SJSA1 (cell line): Measurements from ENCODE around the gene ZNF789. TPM values are rescaled to one million over a fixed set of nuclear protein-coding genes. Genes with fewer than 3 reads are reported as not detected.

Source experiments
- DNase-seq, 2 experiments: peaks; one replicate each; pipeline ENCODE4 v3.0.0-alpha.2; 2015 to 2020; ENCODE audit warnings: low spot score in 2 of 2, low read depth in 1 of 2
- H3K27ac ChIP-seq: fragments of 250-450 bp; sonication (Bioruptor Pico); 2 replicates; pipeline ENCODE4 v1.5.1; 2020; ENCODE audit warnings: mild to moderate bottlenecking, moderate library complexity
- H3K27me3 ChIP-seq: fragments of 250-450 bp; sonication (Bioruptor Pico); replicated peaks from 2 replicates; pipeline ENCODE4 v1.5.1; 2020; ENCODE audit warnings: mild to moderate bottlenecking, moderate library complexity
- H3K36me3 ChIP-seq: fragments of 250-450 bp; sonication (Bioruptor Pico); 2 replicates; pipeline ENCODE4 v1.5.1; 2020; ENCODE audit warnings: mild to moderate bottlenecking
- H3K4me1 ChIP-seq: fragments of 250-450 bp; sonication (Bioruptor Pico); replicated peaks from 2 replicates; pipeline ENCODE4 v1.6.1; 2021; ENCODE audit warnings: mild to moderate bottlenecking
- H3K4me3 ChIP-seq: fragments of 250-450 bp; sonication (Bioruptor Pico); 2 replicates; pipeline ENCODE4 v1.5.1; 2020; ENCODE audit warnings: mild to moderate bottlenecking
- H3K9me3 ChIP-seq: fragments of 250-450 bp; sonication (Bioruptor Pico); replicated peaks from 2 replicates; pipeline ENCODE4 v1.5.1; 2020; ENCODE audit warnings: mild to moderate bottlenecking
- total RNA-seq: library from RNA; depleted of rRNA; stranded (reverse); fragments of >200 nt; shearing (Covaris generic); gene quantifications from 2 replicates; pipeline ENCODE4 v1.2.3, GENCODE V29; 2014

Gene ZNF789
- total RNA-seq, 1 experiment from 2014 or later: 11.4 TPM

DNA sequence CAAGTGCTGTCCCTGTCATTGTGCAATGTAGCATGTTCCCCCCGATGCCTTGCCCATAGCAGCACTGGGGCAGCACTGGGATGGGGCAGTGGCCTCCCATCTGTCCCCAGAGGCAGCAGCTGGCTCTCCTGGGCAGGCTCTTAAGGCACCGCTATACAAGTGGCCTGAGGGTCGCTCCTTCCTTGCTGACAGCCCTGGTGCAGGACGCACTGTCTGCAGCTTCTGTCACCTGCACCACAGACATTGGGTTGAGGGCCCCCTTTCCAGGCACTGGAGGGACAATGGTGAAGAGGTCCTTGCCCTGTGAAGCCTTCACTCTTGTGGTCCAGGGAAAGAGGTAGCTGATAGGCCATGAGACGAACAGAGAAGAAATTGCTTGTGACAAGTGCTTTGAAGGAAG, 23.4 kb upstream of the ZNF789 start:
- no peaks in the 10 kb centered on the region for H3K27me3 ChIP-seq
- DNase-seq: no peak
- no peaks in the 10 kb centered on the region for H3K9me3 ChIP-seq
- H3K36me3 ChIP-seq: peaks cover 92% of the 10 kb centered on the region
- no peak overlapping the region for H3K4me3 ChIP-seq
- H3K4me1 ChIP-seq: no peaks in the 10 kb centered on the region
- no peak overlapping the region for H3K27ac ChIP-seq

DNA sequence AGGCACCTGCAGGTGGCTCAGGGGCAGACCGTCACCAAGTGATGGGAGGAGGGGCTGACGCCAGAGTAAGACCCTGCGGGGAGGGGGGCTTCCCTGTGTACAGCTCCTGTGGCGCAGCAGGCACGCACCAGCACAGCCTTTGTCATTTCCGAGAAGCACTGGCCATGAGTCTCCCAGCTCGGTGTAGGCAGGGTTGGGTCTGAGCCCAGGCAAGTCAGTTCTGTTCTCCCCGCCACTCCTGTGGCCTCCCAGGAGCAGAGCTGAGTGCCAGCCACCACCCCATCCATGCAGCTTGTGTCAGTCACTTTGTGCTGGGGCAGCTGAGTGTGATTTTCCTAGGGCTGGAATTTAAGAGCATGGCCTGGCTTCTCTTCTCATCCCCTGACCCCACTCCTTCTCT, 20.8 kb upstream of the ZNF789 start:
- peaks cover 97% of the 10 kb centered on the region for H3K36me3 ChIP-seq

DNA sequence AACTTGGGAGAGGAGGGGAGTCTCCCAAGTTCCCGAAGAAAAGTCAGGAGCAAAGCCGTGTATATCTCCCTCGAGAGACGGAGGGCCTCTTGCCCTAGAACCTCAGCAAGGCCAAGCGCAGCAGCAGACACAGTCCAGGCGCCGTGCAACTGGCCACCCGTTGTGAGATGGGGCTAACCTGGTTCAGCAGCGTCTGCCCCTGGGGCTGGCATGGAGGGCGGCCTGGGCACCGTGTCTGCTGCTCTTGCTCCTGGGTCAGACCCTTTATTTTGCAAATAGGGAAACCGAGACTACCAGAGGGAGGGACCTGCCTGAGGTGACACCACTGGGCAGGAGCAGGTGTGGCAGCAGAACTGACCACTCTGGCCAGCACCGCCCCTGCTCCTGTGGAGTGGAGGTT, 20.1 kb upstream of the ZNF789 start:
- no peak overlapping the region for H3K4me3 ChIP-seq
- no peak for DNase-seq
- H3K27me3 ChIP-seq: no peaks in the 10 kb centered on the region
- H3K36me3 ChIP-seq: peaks cover 100% of the 10 kb centered on the region
- H3K27ac ChIP-seq: no peak overlapping the region
- H3K9me3 ChIP-seq: no peaks in the 10 kb centered on the region; the same call in 1 of the 2 replicates
- no peaks in the 10 kb centered on the region for H3K4me1 ChIP-seq

More for the DNA sequence above, 20.8 kb upstream of the ZNF789 start:
- DNase-seq: no peak
- Histone ChIP-seq H3K4me1 (no peaks in the 10 kb centered on the region), H3K27me3 (no peaks in the 10 kb centered on the region), H3K4me3 (no peak overlapping the region), H3K27ac (no peak overlapping the region), H3K9me3 (no peaks in the 10 kb centered on the region; the same call in 1 of the 2 replicates)

DNA sequence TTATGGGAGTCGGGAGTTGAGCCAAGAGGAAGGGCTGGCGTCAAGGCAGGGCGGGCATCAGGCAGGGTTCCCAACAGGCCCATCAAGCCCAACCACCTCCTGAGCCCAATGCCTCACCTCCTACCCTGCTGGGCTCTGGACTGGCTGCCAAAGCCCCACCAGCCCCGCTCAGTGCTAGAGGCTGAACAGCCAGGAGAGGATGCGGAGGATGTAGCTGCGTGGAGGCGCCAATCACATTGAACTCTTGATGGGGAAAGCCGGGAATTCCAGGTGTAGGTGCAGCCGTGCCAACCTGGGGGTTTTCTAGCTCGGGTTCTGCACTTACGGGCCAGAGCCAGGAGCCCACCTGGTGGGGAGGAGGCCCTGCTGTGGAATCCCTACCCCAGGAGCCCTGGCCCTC, 19.6 kb upstream of the ZNF789 start:
- H3K4me3 ChIP-seq: no peak overlapping the region

DNA sequence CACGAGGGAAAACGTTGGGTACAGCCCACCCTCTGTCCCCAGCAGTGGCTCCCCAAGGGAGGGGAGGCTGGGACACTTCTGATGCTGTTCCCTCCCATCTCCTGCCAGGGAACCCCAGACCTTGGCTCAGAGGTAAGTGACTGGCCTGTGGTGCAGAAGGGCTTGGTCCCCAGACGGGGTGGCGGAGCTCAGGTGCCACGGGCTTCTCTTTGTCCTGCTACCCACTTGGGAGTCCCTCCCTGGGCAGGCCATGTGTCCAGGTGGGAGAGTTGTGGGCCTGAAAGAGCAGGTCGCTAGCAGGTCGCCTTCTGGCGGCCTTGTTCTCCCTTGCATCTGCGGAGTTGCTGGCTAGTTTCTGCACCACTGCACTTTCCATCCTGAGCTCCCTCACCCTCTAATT, 16.8 kb upstream of the ZNF789 start:
- H3K4me3 ChIP-seq: no peak overlapping the region
- no peaks in the 10 kb centered on the region for H3K27me3 ChIP-seq
- H3K36me3 ChIP-seq: peaks cover 100% of the 10 kb centered on the region
- no peak overlapping the region for H3K27ac ChIP-seq
- H3K4me1 ChIP-seq: no peaks in the 10 kb centered on the region
- no peak for DNase-seq
- no peaks in the 10 kb centered on the region; the same call in 1 of the 2 replicates for H3K9me3 ChIP-seq

More for the DNA sequence above, 19.6 kb upstream of the ZNF789 start:
- no peaks in the 10 kb centered on the region for H3K4me1 ChIP-seq
- no peak overlapping the region for H3K27ac ChIP-seq
- no peaks in the 10 kb centered on the region; the same call in 1 of the 2 replicates for H3K9me3 ChIP-seq
- no peaks in the 10 kb centered on the region for H3K27me3 ChIP-seq
- H3K36me3 ChIP-seq: peaks cover 100% of the 10 kb centered on the region
- no peak for DNase-seq

DNA sequence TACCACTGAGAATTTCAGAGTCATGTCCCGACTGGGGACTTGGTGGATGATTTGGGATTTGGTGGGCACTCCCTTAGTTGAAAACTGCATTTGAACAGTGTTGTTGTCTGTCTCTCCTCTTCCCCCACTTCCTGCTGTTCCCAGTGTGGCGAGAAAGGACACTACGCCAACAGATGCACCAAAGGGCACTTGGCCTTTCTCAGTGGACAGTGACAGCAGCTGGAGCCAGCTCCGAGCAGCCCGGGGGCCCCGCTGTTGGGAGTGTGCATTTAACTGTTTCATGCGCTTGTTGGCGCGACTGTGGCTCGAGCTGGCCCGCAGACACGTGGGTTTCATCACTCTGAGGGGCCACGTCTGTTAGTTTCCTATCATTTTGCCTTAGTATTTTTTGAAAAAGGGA, 16.4 kb upstream of the ZNF789 start:
- no peak overlapping the region for H3K4me3 ChIP-seq
- H3K27me3 ChIP-seq: no peaks in the 10 kb centered on the region
- H3K36me3 ChIP-seq: peaks cover 100% of the 10 kb centered on the region
- H3K4me1 ChIP-seq: no peaks in the 10 kb centered on the region
- no peaks in the 10 kb centered on the region; the same call in 1 of the 2 replicates for H3K9me3 ChIP-seq
- H3K27ac ChIP-seq: no peak overlapping the region
- no peak for DNase-seq

DNA sequence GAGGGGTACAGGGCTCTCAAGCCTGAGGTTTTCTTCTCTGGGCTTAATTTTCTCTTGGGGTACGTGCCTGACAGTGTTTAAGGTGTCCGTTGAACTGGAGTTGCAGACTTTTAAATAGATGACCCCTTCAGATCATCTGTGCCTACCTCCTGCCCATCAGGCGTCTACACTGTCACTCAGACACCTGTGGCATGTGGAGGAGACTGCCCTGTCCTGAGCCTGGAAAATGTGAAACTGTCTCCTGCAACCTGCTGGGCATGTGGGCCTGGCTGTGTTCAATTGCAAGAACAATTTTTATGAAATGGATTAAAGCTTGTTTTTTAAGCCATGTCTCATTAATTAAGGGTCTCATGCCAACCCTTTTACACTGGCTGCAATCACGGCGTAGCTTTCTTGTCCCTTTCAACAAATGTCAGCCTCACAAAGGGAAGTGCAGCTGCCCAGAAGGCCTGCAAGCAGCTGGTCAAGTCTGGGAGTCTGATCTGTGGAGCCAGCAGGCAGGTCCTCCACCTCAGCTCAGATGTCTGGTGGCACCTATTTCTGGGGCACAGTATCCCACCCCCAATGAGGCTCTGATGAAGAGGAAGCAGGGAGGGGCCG, 15.5 kb upstream of the ZNF789 start:
- Histone ChIP-seq H3K27me3 (no peaks in the 10 kb centered on the region), H3K9me3 (no peaks in the 10 kb centered on the region; the same call in 1 of the 2 replicates), H3K4me3 (no peak overlapping the region), H3K27ac (no peak overlapping the region), H3K36me3 (peaks cover 98% of the 10 kb centered on the region), H3K4me1 (no peaks in the 10 kb centered on the region)
- no peak for DNase-seq

DNA sequence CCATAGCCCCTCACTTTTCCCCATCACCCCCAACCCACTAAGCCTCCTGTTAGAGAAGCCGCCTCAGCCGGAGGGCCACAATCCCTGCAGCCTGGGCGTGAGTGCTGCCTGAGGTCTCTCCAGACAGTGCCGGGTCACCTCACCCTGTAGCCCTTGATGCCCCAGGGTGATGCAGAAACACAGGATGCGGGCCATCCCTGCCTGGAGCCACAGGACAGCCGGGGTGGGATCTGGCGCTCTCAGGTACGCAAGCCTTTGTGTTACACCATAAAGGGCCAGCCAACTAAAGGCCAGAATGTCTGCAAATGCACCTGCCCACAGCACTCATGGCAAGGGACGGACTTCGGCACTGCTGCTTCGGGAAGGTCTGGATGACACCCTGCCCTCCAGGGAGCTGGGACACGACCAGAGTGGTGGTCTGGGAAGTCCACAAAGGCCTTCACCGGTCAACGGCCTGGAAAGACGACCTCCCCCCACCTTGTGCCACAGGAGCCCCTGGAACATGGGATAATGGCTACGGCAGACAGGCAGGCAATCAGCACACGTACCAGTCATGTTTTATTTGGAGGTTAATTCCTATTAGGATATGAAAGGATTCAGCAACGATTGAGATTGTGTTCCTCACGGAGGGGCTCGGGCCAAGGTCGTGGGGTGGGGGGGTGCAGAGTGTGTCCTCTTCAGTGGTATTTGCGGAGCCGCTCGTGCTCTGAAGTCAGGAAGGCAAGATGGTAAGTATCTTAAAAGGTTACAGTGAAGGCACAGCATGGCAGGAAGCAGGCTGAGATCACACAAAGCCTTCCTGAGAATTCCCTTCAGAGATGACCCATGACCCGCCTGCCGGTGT, 14.8 kb upstream of the ZNF789 start:
- no peaks in the 10 kb centered on the region; the same call in 1 of the 2 replicates for H3K9me3 ChIP-seq
- no peak overlapping the region for H3K27ac ChIP-seq
- H3K36me3 ChIP-seq: peaks cover 97% of the 10 kb centered on the region
- DNase-seq: no peak
- H3K4me1 ChIP-seq: no peaks in the 10 kb centered on the region
- H3K27me3 ChIP-seq: no peaks in the 10 kb centered on the region
- no peak overlapping the region for H3K4me3 ChIP-seq

DNA sequence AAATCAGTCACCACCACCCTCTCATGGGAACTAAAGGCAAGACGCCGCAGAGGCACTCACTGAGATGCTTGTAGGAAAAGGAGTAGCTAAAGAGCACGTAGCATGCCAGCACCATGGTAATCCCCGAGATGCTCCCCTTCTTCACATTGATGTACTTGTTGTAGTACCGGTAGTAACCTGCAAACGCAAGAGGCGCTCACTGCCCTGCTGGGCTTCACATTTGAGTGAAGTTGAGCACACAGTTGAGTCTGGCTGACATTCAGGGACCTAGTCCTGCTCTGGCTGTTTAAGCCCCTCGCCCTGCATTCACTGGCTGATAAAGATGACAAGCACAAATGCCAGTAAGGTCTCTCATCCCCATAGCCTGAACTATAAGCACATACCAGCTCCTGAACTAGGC, 13.6 kb upstream of the ZNF789 start:
- DNase-seq: no peak
- Histone ChIP-seq H3K9me3 (no peaks in the 10 kb centered on the region; the same call in 1 of the 2 replicates), H3K4me1 (no peaks in the 10 kb centered on the region), H3K4me3 (no peak overlapping the region), H3K27me3 (no peaks in the 10 kb centered on the region), H3K36me3 (peaks cover 96% of the 10 kb centered on the region), H3K27ac (no peak overlapping the region)

DNA sequence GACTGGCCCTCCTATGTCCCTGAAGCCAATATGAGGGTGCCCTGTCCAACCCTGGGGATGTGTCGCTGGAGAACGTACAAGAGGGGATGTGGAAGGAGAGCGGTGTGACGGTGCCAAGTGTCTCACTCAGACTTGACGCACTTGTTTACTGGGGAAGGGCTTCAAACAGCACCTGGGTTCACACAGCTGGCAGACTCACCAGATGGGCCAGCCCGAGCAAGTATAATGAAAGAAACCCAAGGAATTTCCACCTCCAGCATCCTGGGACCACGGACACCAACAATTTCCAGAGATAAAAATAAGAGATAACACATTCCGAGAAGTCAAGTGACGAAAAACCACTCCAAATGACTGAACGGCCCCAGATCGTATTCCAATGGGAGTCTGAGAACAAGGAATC, 12.0 kb upstream of the ZNF789 start:
- H3K9me3 ChIP-seq: no peaks in the 10 kb centered on the region
- DNase-seq: no peak
- no peak overlapping the region for H3K4me3 ChIP-seq
- peaks cover 92% of the 10 kb centered on the region for H3K36me3 ChIP-seq
- H3K4me1 ChIP-seq: peaks cover 8% of the 10 kb centered on the region
- H3K27ac ChIP-seq: no peak overlapping the region
- no peaks in the 10 kb centered on the region for H3K27me3 ChIP-seq

DNA sequence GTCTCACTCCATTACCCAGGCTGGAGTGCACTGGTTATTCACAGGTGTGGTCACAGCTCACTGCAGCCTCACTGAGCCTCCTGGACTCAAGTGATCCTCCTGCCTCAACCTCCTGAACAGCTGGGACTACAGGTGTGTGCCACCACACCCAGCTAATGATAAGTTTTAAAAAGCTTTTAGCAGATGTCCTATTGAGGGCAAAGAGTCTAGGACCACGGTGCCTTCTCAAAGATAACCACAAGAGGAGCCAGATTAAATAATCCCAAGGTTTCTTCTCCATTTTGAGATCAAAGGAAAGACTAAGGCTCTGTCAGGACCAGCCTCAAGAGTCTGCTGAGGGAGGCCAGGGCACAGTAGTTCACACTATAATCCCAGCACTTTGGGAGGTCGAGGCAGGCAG, 11.5 kb upstream of the ZNF789 start:
- Histone ChIP-seq H3K4me3 (no peak overlapping the region), H3K27ac (no peak overlapping the region), H3K27me3 (no peaks in the 10 kb centered on the region), H3K36me3 (peaks cover 87% of the 10 kb centered on the region), H3K9me3 (no peaks in the 10 kb centered on the region), H3K4me1 (peaks cover 10% of the 10 kb centered on the region)
- DNase-seq: no peak

DNA sequence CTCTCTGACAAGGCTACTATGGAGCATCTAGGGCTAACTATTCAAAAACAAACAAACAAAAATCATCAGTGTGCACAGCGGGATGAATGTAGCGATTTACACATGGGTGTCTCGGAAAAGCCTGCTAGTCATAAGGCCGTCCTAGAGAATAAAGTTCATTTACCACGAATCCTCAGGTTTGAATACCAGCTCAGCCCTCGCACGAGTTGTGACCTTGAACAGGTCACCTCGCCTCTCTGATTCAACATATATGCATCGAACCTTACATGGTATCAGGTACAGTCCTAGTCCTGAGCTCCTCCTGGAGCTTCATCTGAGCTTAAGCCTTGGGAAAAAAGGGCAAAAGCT, 7.3 kb upstream of the ZNF789 start:
- Histone ChIP-seq H3K27me3 (no peaks in the 10 kb centered on the region), H3K4me3 (peak overlapping the region; percentile 70), H3K4me1 (peaks cover 12% of the 10 kb centered on the region), H3K36me3 (peaks cover 45% of the 10 kb centered on the region), H3K27ac (peak overlapping the region; percentile 43), H3K9me3 (no peaks in the 10 kb centered on the region)
- DNase-seq: no peak

DNA sequence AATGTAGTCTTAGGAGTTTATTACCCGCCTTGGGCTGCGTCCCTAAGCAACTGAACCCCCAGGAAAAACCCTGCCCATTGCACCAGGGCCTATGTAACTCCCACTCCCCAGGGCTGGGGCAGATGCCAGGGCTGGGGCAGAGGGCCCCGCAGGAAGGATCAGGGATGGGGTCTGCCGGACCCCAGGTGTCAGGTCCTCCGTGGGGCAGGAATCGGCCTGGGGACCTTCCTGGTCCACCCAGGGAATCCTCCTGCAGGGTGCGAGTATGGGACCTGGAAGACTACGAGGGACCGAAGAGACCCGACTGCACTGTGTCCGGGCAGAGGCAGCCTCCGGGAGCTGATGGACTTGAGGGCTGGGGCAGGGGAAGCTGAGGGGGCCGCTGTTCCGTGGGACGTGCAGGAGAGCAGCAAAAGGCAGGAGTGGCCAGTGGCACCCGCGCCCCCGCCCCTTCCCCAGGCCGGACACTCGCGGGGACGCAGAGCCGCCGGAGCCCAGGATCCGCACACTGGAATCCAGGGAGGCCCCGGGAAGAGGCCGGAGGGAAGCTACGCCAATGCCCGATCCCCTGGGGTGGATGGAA, 4.3 kb upstream of the ZNF789 start:
- no peaks in the 10 kb centered on the region for H3K27me3 ChIP-seq
- H3K27ac ChIP-seq: no peak overlapping the region
- peaks cover 20% of the 10 kb centered on the region for H3K36me3 ChIP-seq
- peaks cover 19% of the 10 kb centered on the region for H3K4me1 ChIP-seq
- DNase-seq: no peak
- 0 out of 2 replicates have a peak, but pooled peaks cover 3% of the 10 kb centered on the region for H3K9me3 ChIP-seq
- no peak overlapping the region for H3K4me3 ChIP-seq
